K562 (cell line): Measurements from ENCODE around the gene ZNF512B. TPM values are rescaled to one million over a fixed set of nuclear protein-coding genes. Genes with fewer than 3 reads are reported as not detected.
A peak's percentile ranks its signal among the peaks of the same experiment; 100 is the strongest.

Source experiments
- ATAC-seq: fragments of 200-7000 bp; cut with Tn5 transposase; 3 replicates; pipeline ENCODE4 v1.9.1; 2020; ENCODE audit warnings: moderate library complexity
- BruUV-seq: library from RNA; stranded (reverse); fragments of 400-500 nt; replicated peaks from 2 replicates; lab custom pipeline; 2021; lab: Mats Ljungman, UMichigan
- CTCF ChIA-PET: fragments of 300-600 bp; formaldehyde crosslinking; extraction: SDS; loops from one replicate; lab custom pipeline; 2021; ENCODE audit warnings: low intra/inter-chr PET ratio; lab: Yijun Ruan, JAX
- POLR2A ChIA-PET: fragments of 300-600, 350-650 bp; sonication (Branson Sonifier 250); formaldehyde crosslinking; extraction: SDS; loops from one replicate; lab custom pipeline; 2021; ENCODE audit warnings: antibody characterized with exemption, inconsistent platforms; lab: Yijun Ruan, JAX
- DNase-seq, 4 experiments: peaks; one replicate each; pipeline versions ENCODE4 v3.0.0 to v3.0.0-alpha.2; 2011 to 2018; ENCODE audit warnings: low spot score in 3 of 4, mixed read lengths in 3 of 4; ENCODE audit errors: extremely low read depth in 1 of 4
- FAIRE-seq: peaks from 2 replicates; lab custom pipeline; 2011; peaks lifted over from hg19 to GRCh38; lab: Jason Lieb, UNC
- H2AFZ ChIP-seq: 2 replicates; pipeline ENCODE4 v1.6.0; 2011; ENCODE audit warnings: low read depth, low read length, control low read depth, inconsistent platforms
- H3K27ac ChIP-seq: fragments of 200-600 bp; 3 replicates; pipeline ENCODE4 v1.8.0; 2011; ENCODE audit warnings: low read depth, mild to moderate bottlenecking, control low read depth, inconsistent platforms, low read length, moderate library complexity, mixed read lengths; ENCODE audit errors: extremely low read depth
- H3K27me3 ChIP-seq, 2 experiments: fragments of 300-600 bp in 1 of 2; 2 replicates in 1 of 2; 3 replicates in 1 of 2; pipeline versions ENCODE4 v1.6.0 to v1.8.0; 2011; ENCODE audit warnings: inconsistent platforms in 2 of 2, low read length in 2 of 2, mild to moderate bottlenecking in 1 of 2, mixed read lengths in 1 of 2, moderate library complexity in 1 of 2; ENCODE audit not compliant: control insufficient read depth in 2 of 2, insufficient read depth in 2 of 2
- H3K36me3 ChIP-seq: fragments of 300-600 bp; 3 replicates; pipeline ENCODE4 v1.8.0; 2011; ENCODE audit warnings: mild to moderate bottlenecking, low read length, inconsistent platforms; ENCODE audit not compliant: control insufficient read depth, insufficient read depth
- H3K4me1 ChIP-seq, 2 experiments: fragments of 200-600 bp in 1 of 2; replicated peaks in 1 of 2; 2 replicates in 1 of 2; 3 replicates in 1 of 2; pipeline versions ENCODE4 v1.5.1 to v1.8.0; 2011; ENCODE audit warnings: inconsistent platforms in 2 of 2, low read length in 2 of 2, mild to moderate bottlenecking in 1 of 2, mixed read lengths in 1 of 2, moderate library complexity in 1 of 2; ENCODE audit not compliant: control insufficient read depth in 2 of 2, insufficient read depth in 2 of 2
- H3K4me2 ChIP-seq: 2 replicates; pipeline ENCODE4 v1.6.1; 2011; ENCODE audit warnings: low read length, control low read depth, inconsistent platforms, mixed read lengths; ENCODE audit not compliant: insufficient read depth
- H3K4me3 ChIP-seq: fragments of 200-600 bp; sonication (generic), shearing (Covaris generic); 2 replicates; pipeline ENCODE4 v1.5.1; 2016; ENCODE audit warnings: control low read depth, inconsistent platforms
- H3K79me2 ChIP-seq: fragments of 200-600 bp; 3 replicates; pipeline ENCODE4 v1.8.0; 2011; ENCODE audit warnings: low read length, inconsistent platforms; ENCODE audit not compliant: control insufficient read depth, insufficient read depth
- H3K9ac ChIP-seq, 2 experiments: 2 replicates each; pipeline versions ENCODE4 v1.6.0 to v1.6.1; 2011; ENCODE audit warnings: low read depth in 2 of 2, low read length in 2 of 2, control low read depth in 1 of 2, inconsistent platforms in 1 of 2, mild to moderate bottlenecking in 1 of 2, mixed read lengths in 1 of 2; ENCODE audit not compliant: insufficient read depth in 1 of 2
- H3K9me1 ChIP-seq: one replicate; pipeline ENCODE4 v1.6.0; 2011; ENCODE audit warnings: inconsistent platforms, mild to moderate bottlenecking, low read length, moderate library complexity; ENCODE audit not compliant: control insufficient read depth, insufficient read depth
- H3K9me3 ChIP-seq: replicated peaks from 2 replicates; pipeline ENCODE4 v1.5.1; 2011; ENCODE audit warnings: low read depth, low read length, inconsistent platforms; ENCODE audit not compliant: control insufficient read depth, insufficient read depth
- H4K20me1 ChIP-seq: replicated peaks from 2 replicates; pipeline ENCODE4 v1.6.1; 2011; ENCODE audit warnings: low read length, inconsistent platforms, mixed read lengths; ENCODE audit not compliant: control insufficient read depth, insufficient read depth
- CHD2 ChIP-seq: IDR thresholded peaks from 2 replicates; pipeline ENCODE4 v1.6.1; 2011; ENCODE audit warnings: low read depth, low read length
- FOS ChIP-seq: IDR thresholded peaks from 3 replicates; pipeline ENCODE4 v1.6.1; 2011; ENCODE audit not compliant: insufficient read length; ENCODE audit errors: extremely low read depth
- NFE2 ChIP-seq: IDR thresholded peaks from 2 replicates; pipeline ENCODE4 v1.6.1; 2014; ENCODE audit warnings: antibody characterized with exemption, low read depth
- POLR2A ChIP-seq: fragments of 450-650 bp; conservative IDR thresholded peaks from 2 replicates; pipeline ENCODE4 v1.6.1; 2016
- SMAD1 ChIP-seq: fragments of 150-350 bp; IDR thresholded peaks from 2 replicates; pipeline ENCODE4 v1.6.1; 2014; ENCODE audit warnings: low read length, low read depth; ENCODE audit not compliant: partially characterized antibody
- TBP ChIP-seq: optimal IDR thresholded peaks from 2 replicates; pipeline ENCODE3; 2011; ENCODE audit warnings: low read depth, low read length, improper control_type of control experiment
- ZNF146 ChIP-seq: IDR thresholded peaks from one replicate; pipeline ENCODE4 v1.6.1; 2018; ENCODE audit warnings: missing compliant biosample characterization; ENCODE audit not compliant: unreplicated experiment
- ZNF717 ChIP-seq: fragments of 250-450 bp; sonication (Bioruptor Pico); IDR thresholded peaks from 2 replicates; pipeline ENCODE4 v1.5.0; 2021
- WGBS: fragments of 100-300 bp; shearing (Covaris generic); methylation state at CpG from one replicate; pipeline ENCODE4 v1.1.6; 2016; ENCODE audit warnings: low coverage, mixed read lengths; ENCODE audit not compliant: insufficient coverage; ENCODE audit errors: missing lambda C conversion rate; 5-methylcytosine and 5-hydroxymethylcytosine counted together
- in situ Hi-C: fragments of 300-500 bp; cut with MboI; formaldehyde crosslinking; loops from 4 replicates; pipeline ENCODE4 v1.15.0; 2018; ENCODE audit warnings: inconsistent platforms, mixed read lengths
- intact Hi-C: fragments of 100-400 bp; cut with micrococcal nuclease; formaldehyde crosslinking; loops from 2 replicates; pipeline ENCODE4 v1.14.2; 2022
- polyA plus RNA-seq, 8 experiments: library from polyadenylated mRNA; depleted of rRNA in 4 of 8; stranded (reverse) in 5 of 8; unstranded in 3 of 8; fragments of >200 nt; fragmentation: Nextera tagmentation in 2 of 8; fragmentation: Illumina TruSeq in 1 of 8; extraction: Ambion mirVana in 2 of 8; extraction: Trizol in 1 of 8; gene quantifications; 2 replicates each; pipeline versions ENCODE4 v1.2.1 to v1.2.3, GENCODE V29; 2011 to 2014; ENCODE audit warnings: inconsistent platforms in 1 of 8, missing spikeins in 1 of 8
- total RNA-seq, 7 experiments: library from RNA; depleted of rRNA in 6 of 7; stranded (reverse); fragments of >200 nt in 6 of 7; fragmentation: Illumina TruSeq in 2 of 7; extraction: Trizol in 2 of 7; gene quantifications; 2 replicates each; pipeline versions ENCODE4 v1.2.1 to v1.2.3, GENCODE V29; 2011 to 2021; ENCODE audit warnings: low replicate concordance in 1 of 7
- TF ChIP-seq, protein P1 (sequence below), 2 experiments: fragments of 450-650 bp in 1 of 2; sonication (generic) in 1 of 2; formaldehyde crosslinking in 1 of 2; IDR thresholded peaks; 2 replicates each; pipeline versions ENCODE4 v1.7.1 to v1.9.0; 2016 to 2022; ENCODE audit warnings: inconsistent platforms in 1 of 2, mild to moderate bottlenecking in 1 of 2, missing genetic modification reagents in 1 of 2
- TF ChIP-seq, protein P2 (sequence below), 2 experiments: IDR thresholded peaks; 2 replicates each; pipeline ENCODE4 v1.6.1; 2011; ENCODE audit warnings: borderline replicate concordance in 1 of 2, control low read depth in 1 of 2, low read depth in 1 of 2, low read length in 1 of 2, mild to moderate bottlenecking in 1 of 2, mixed read lengths in 1 of 2, moderate library complexity in 1 of 2; ENCODE audit not compliant: insufficient read depth in 1 of 2, insufficient read length in 1 of 2, poor library complexity in 1 of 2, severe bottlenecking in 1 of 2; ENCODE audit errors: extremely low read depth in 1 of 2

Gene ZNF512B
- total and polyA plus RNA-seq, 9 of the 15 experiments (the other 6 are each of a cell fraction or from before 2014, with no cell fraction given): 0.01 to 27.8 (median 8.2) TPM

GRCh38 chr20:63942250-63942951 is 27.3 kb downstream of the ZNF512B start:
- ATAC-seq: peak; percentile 67
- no TSS peak for BruUV-seq
- WGBS: 42% methylated on average over 21 of the region's 30 CpGs
- POLR2A ChIA-PET: no interaction called here
- no peak overlapping the region for H3K4me3 ChIP-seq
- no peaks in the 10 kb centered on the region; the same call in 1 of the 2 replicates for H3K9me3 ChIP-seq
- peak overlapping the region; percentile 37 for H3K27ac ChIP-seq
- peak overlapping the region; percentile 70 for H3K4me2 ChIP-seq
- H2AFZ ChIP-seq: no peak overlapping the region
- peak; percentile 96 for FAIRE-seq
- H3K4me1 ChIP-seq: peaks cover 8 to 78% of the 10 kb centered on the region in 2 experiments; a peak in 3 of 5 replicates
- H3K9me1 ChIP-seq: peaks cover 5% of the 10 kb centered on the region
- H3K79me2 ChIP-seq: peaks cover 30% of the 10 kb centered on the region
- peak overlapping the region in 1 of 2 experiments; percentile 85; a peak in 2 of 4 replicates for H3K9ac ChIP-seq
- H3K36me3 ChIP-seq: peaks cover 76% of the 10 kb centered on the region; the same call in 2 of the 3 replicates
- CTCF ChIA-PET: no interaction called here
- intact Hi-C loops: no loop called here
- DNase-seq: peak; percentile 77 to 87 (median 80)
- H4K20me1 ChIP-seq: peaks cover 32% of the 10 kb centered on the region
- H3K27me3 ChIP-seq: no peaks in the 10 kb centered on the region
- in situ Hi-C loops: no loop called here
- no peak for TF ChIP-seq NFE2
- TF ChIP-seq FOS: no peak
- 0 out of 2 replicates have a peak, but pooled peaks have one; percentile 3 for TF ChIP-seq CHD2
- no peak for TF ChIP-seq TBP
- no peak for TF ChIP-seq SMAD1
- TF ChIP-seq ZNF146 (CRISPR knock-in tag): no peak
- peak; percentile 55 for TF ChIP-seq POLR2A
- TF ChIP-seq ZNF717 (CRISPR knock-in tag): no peak
- TF ChIP-seq, protein P1, sequence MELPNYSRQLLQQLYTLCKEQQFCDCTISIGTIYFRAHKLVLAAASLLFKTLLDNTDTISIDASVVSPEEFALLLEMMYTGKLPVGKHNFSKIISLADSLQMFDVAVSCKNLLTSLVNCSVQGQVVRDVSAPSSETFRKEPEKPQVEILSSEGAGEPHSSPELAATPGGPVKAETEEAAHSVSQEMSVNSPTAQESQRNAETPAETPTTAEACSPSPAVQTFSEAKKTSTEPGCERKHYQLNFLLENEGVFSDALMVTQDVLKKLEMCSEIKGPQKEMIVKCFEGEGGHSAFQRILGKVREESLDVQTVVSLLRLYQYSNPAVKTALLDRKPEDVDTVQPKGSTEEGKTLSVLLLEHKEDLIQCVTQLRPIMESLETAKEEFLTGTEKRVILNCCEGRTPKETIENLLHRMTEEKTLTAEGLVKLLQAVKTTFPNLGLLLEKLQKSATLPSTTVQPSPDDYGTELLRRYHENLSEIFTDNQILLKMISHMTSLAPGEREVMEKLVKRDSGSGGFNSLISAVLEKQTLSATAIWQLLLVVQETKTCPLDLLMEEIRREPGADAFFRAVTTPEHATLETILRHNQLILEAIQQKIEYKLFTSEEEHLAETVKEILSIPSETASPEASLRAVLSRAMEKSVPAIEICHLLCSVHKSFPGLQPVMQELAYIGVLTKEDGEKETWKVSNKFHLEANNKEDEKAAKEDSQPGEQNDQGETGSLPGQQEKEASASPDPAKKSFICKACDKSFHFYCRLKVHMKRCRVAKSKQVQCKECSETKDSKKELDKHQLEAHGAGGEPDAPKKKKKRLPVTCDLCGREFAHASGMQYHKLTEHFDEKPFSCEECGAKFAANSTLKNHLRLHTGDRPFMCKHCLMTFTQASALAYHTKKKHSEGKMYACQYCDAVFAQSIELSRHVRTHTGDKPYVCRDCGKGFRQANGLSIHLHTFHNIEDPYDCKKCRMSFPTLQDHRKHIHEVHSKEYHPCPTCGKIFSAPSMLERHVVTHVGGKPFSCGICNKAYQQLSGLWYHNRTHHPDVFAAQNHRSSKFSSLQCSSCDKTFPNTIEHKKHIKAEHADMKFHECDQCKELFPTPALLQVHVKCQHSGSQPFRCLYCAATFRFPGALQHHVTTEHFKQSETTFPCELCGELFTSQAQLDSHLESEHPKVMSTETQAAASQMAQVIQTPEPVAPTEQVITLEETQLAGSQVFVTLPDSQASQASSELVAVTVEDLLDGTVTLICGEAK (IDR thresholded peaks at IDR 0.05): no peak
- TF ChIP-seq, protein P1 (CRISPR knock-in tag; IDR thresholded peaks at IDR 0.05): no peak
- TF ChIP-seq, protein P2, sequence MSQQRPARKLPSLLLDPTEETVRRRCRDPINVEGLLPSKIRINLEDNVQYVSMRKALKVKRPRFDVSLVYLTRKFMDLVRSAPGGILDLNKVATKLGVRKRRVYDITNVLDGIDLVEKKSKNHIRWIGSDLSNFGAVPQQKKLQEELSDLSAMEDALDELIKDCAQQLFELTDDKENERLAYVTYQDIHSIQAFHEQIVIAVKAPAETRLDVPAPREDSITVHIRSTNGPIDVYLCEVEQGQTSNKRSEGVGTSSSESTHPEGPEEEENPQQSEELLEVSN (IDR thresholded peaks at IDR 0.05; ENCODE audit: borderline replicate concordance in 1 of 2, extremely low read depth in 1 of 2, insufficient read depth in 1 of 2, insufficient read length in 1 of 2, low read depth in 1 of 2, low read length in 1 of 2, poor library complexity in 1 of 2, severe bottlenecking in 1 of 2): no peak
